IMR-90 (cell line): Measurements from ENCODE around the gene DENND6B. TPM values are rescaled to one million over a fixed set of nuclear protein-coding genes. Genes with fewer than 3 reads are reported as not detected.

Source experiments
- ATAC-seq: fragments of 200-7000 bp; cut with Tn5 transposase; 2 replicates; pipeline ENCODE4 v1.9.1; 2020; ENCODE audit warnings: low read depth, mild to moderate bottlenecking, moderate library complexity
- BruUV-seq: library from RNA; stranded (reverse); fragments of 400-500 nt; replicated peaks from 2 replicates; lab custom pipeline; 2021; lab: Mats Ljungman, UMichigan
- CTCF ChIA-PET: fragments of 300-600 bp; formaldehyde crosslinking; extraction: SDS; loops from one replicate; lab custom pipeline; 2021; ENCODE audit warnings: antibody characterized with exemption; lab: Yijun Ruan, JAX
- POLR2A ChIA-PET: fragments of 300-600 bp; sonication (Branson Sonifier 250); formaldehyde crosslinking; loops from one replicate; lab custom pipeline; 2022; ENCODE audit warnings: antibody characterized with exemption; ENCODE audit not compliant: unreplicated experiment; lab: Charles Lee
- DNase-seq: peaks from one replicate; pipeline ENCODE4 v3.0.0; 2013
- H2AFZ ChIP-seq: replicated peaks from 2 replicates; pipeline ENCODE3; 2013; ENCODE audit warnings: low read length, mild to moderate bottlenecking; ENCODE audit not compliant: poor library complexity
- H2AK5ac ChIP-seq: 2 replicates; pipeline ENCODE4 v1.6.1; 2013; ENCODE audit warnings: low read depth, low read length, inconsistent platforms
- H2AK9ac ChIP-seq: replicated peaks from 2 replicates; pipeline ENCODE3; 2013; ENCODE audit warnings: mild to moderate bottlenecking, low read depth, low read length, moderate library complexity; ENCODE audit not compliant: poor library complexity
- H2BK120ac ChIP-seq: 2 replicates; pipeline ENCODE4 v1.6.1; 2013; ENCODE audit warnings: low read depth, low read length, inconsistent platforms
- H2BK15ac ChIP-seq: 3 replicates; pipeline ENCODE4 v1.6.1; 2013; ENCODE audit warnings: low read depth, low read length, inconsistent platforms
- H2BK20ac ChIP-seq: 2 replicates; pipeline ENCODE4 v1.6.1; 2013; ENCODE audit warnings: low read depth, mild to moderate bottlenecking, inconsistent platforms, low read length, moderate library complexity
- H2BK5ac ChIP-seq: 2 replicates; pipeline ENCODE4 v1.6.1; 2013; ENCODE audit warnings: mild to moderate bottlenecking, low read depth, low read length, inconsistent platforms; ENCODE audit not compliant: poor library complexity, severe bottlenecking
- H3K14ac ChIP-seq: replicated peaks from 2 replicates; pipeline ENCODE4 v1.6.1; 2013; ENCODE audit warnings: low read depth, low read length, inconsistent platforms
- H3K18ac ChIP-seq: 2 replicates; pipeline ENCODE4 v1.6.1; 2013; ENCODE audit warnings: low read depth, low read length, control low read depth
- H3K23ac ChIP-seq: 2 replicates; pipeline ENCODE4 v1.6.1; 2013; ENCODE audit warnings: low read depth, low read length, inconsistent platforms
- H3K27ac ChIP-seq: 2 replicates; pipeline ENCODE4 v1.5.1; 2013; ENCODE audit warnings: mild to moderate bottlenecking, control low read depth, low read length; ENCODE audit not compliant: insufficient read depth
- H3K27me3 ChIP-seq: 2 replicates; pipeline ENCODE4 v1.6.1; 2013; ENCODE audit warnings: low read length; ENCODE audit not compliant: control insufficient read depth, insufficient read depth
- H3K36me3 ChIP-seq: 2 replicates; pipeline ENCODE4 v1.6.1; 2013; ENCODE audit warnings: low read length, mixed read lengths; ENCODE audit not compliant: control insufficient read depth, insufficient read depth
- H3K4ac ChIP-seq: 2 replicates; pipeline ENCODE4 v1.6.1; 2013; ENCODE audit warnings: low read depth, low read length, inconsistent platforms
- H3K4me1 ChIP-seq: 2 replicates; pipeline ENCODE4 v1.6.1; 2013; ENCODE audit warnings: low read length, mixed read lengths; ENCODE audit not compliant: control insufficient read depth, insufficient read depth
- H3K4me2 ChIP-seq: 2 replicates; pipeline ENCODE4 v1.6.1; 2013; ENCODE audit warnings: low read depth, mild to moderate bottlenecking, control low read depth, low read length, moderate library complexity
- H3K4me3 ChIP-seq: 2 replicates; pipeline ENCODE4 v1.5.1; 2013; ENCODE audit warnings: low read depth, mild to moderate bottlenecking, control low read depth, low read length, moderate library complexity; ENCODE audit not compliant: insufficient read depth
- H3K56ac ChIP-seq: 2 replicates; pipeline ENCODE4 v1.6.1; 2013; ENCODE audit warnings: low read length, inconsistent platforms; ENCODE audit not compliant: insufficient read depth; ENCODE audit errors: extremely low read depth
- H3K79me1 ChIP-seq, 2 experiments: 2 replicates each; pipeline ENCODE4 v1.6.1; 2013; ENCODE audit warnings: low read length in 2 of 2, inconsistent platforms in 1 of 2, low read depth in 1 of 2
- H3K9ac ChIP-seq: 2 replicates; pipeline ENCODE4 v1.6.1; 2013; ENCODE audit warnings: low read depth, low read length, control low read depth
- H3K9me1 ChIP-seq: 2 replicates; pipeline ENCODE4 v1.6.1; 2013; ENCODE audit warnings: low read length, inconsistent platforms; ENCODE audit not compliant: insufficient read depth
- H3K9me3 ChIP-seq: 2 replicates; pipeline ENCODE4 v1.6.1; 2013; ENCODE audit warnings: low read length; ENCODE audit not compliant: control insufficient read depth, insufficient read depth
- H4K20me1 ChIP-seq: 2 replicates; pipeline ENCODE4 v1.6.1; 2013; ENCODE audit warnings: low read length, inconsistent platforms; ENCODE audit not compliant: insufficient read depth
- H4K5ac ChIP-seq: 2 replicates; pipeline ENCODE4 v1.6.1; 2013; ENCODE audit warnings: mild to moderate bottlenecking, low read depth, low read length, control low read depth
- H4K8ac ChIP-seq, 2 experiments: 2 replicates each; pipeline ENCODE4 v1.6.1; 2013; ENCODE audit warnings: low read depth in 2 of 2, low read length in 2 of 2, control low read depth in 1 of 2, inconsistent platforms in 1 of 2
- H4K91ac ChIP-seq: 2 replicates; pipeline ENCODE4 v1.6.1; 2013; ENCODE audit warnings: low read depth, low read length, inconsistent platforms; ENCODE audit not compliant: insufficient read depth
- FOS ChIP-seq: fragments of 150-350 bp; IDR thresholded peaks from 2 replicates; pipeline ENCODE4 v1.6.1; 2016; ENCODE audit warnings: low read depth, low read length
- WGBS, 2 experiments: methylation state at CpG; one replicate each; pipeline versions ENCODE4 v1.1.5 to v1.1.7; 2013; ENCODE audit warnings: missing lambda C conversion rate in 2 of 2; ENCODE audit not compliant: insufficient read length in 1 of 2; ENCODE audit errors: extremely low coverage in 2 of 2; 5-methylcytosine and 5-hydroxymethylcytosine counted together
- dilution Hi-C: fragments of 300-500 bp; cut with HindIII; formaldehyde crosslinking; loops from one replicate; pipeline ENCODE4 v1.14.3; 2018; ENCODE audit warnings: low sequenced_read_pairs; ENCODE audit not compliant: unreplicated experiment
- in situ Hi-C: fragments of 300-500 bp; cut with MboI; formaldehyde crosslinking; loops from 3 replicates; pipeline ENCODE4 v1.14.3; 2019; ENCODE audit warnings: low sequenced_read_pairs, inconsistent platforms, mixed read lengths
- intact Hi-C: fragments of 100-400 bp; cut with micrococcal nuclease; formaldehyde crosslinking; loops from 2 replicates; pipeline ENCODE4 v1.10.0; 2022
- polyA plus RNA-seq, 3 experiments: library from polyadenylated mRNA; depleted of rRNA; stranded (reverse); fragments of >200 nt; gene quantifications; 2 replicates each; pipeline ENCODE4 v1.2.3, GENCODE V29; 2012; ENCODE audit warnings: low replicate concordance in 1 of 3
- total RNA-seq: library from RNA; depleted of rRNA; stranded (reverse); fragments of >200 nt; gene quantifications from 2 replicates; pipeline ENCODE4 v1.2.3, GENCODE V29; 2012

The DENND6B gene
- total and polyA plus RNA-seq, 2 of the 4 experiments (the other 2 are of a cell fraction): 0.36 to 4.9 TPM

GRCh38 chr22:50272044-50272802 is 54.6 kb downstream of the DENND6B start:
- Histone ChIP-seq H3K27me3 (no peaks in the 10 kb centered on the region), H3K4ac (no peak overlapping the region), H3K18ac (no peak overlapping the region), H2AK9ac (peak overlapping the region; percentile 71), H3K4me2 (no peak overlapping the region), H3K4me1 (peaks cover 13% of the 10 kb centered on the region), H4K5ac (no peak overlapping the region), H4K8ac (no peak overlapping the region), H3K79me1 (peaks cover 0 to 16% of the 10 kb centered on the region in 2 experiments; a peak in 1 of 4 replicates), H2BK20ac (no peak overlapping the region), H3K9me3 (no peaks in the 10 kb centered on the region), H2BK15ac (no peak overlapping the region), H3K56ac (no peak overlapping the region), H3K27ac (no peak overlapping the region), H3K9ac (no peak overlapping the region), H3K14ac (no peak overlapping the region), H2BK120ac (no peak overlapping the region), H3K9me1 (no peaks in the 10 kb centered on the region), H3K36me3 (peaks cover 30% of the 10 kb centered on the region), H3K4me3 (no peak overlapping the region), H4K91ac (no peak overlapping the region), H3K23ac (no peak overlapping the region), H4K20me1 (peaks cover 47% of the 10 kb centered on the region), H2AK5ac (peak overlapping the region; percentile 20; the same call in 1 of the 2 replicates), H2BK5ac (no peak overlapping the region), H2AFZ (peak overlapping the region; percentile 2)
- intact Hi-C loops (loop anchor here (5.0 kb wide), 1 partner anchor 35 kb away; the partner anchor contains the start of gene PLXNB2), dilution Hi-C loops (no loop called here), in situ Hi-C loops (loop anchor here (10.0 kb wide), 1 partner anchor 53 kb away; the partner anchor contains the start of gene DENND6B)
- ATAC-seq (no peak), DNase-seq (peak; percentile 13)
- no peak for TF ChIP-seq FOS
- no TSS peak for BruUV-seq
- CTCF ChIA-PET: no interaction called here
- WGBS, 2 experiments: 51% methylated on average over 3 of the region's 26 CpGs; no CpG with 5 or more reads in 1 of the 2 experiments
- POLR2A ChIA-PET: no interaction called here
